AG04449 (cell line): ENCODE results near the gene ATRAID.

Experiments
- CTCF ChIA-PET: fragments of 350-600 bp; formaldehyde crosslinking; extraction: SDS; loops from one replicate; lab custom pipeline; 2021; ENCODE audit warnings: antibody characterized with exemption; lab: Yijun Ruan, JAX
- POLR2A ChIA-PET: fragments of 400-600, 350-600 bp; formaldehyde crosslinking; extraction: SDS; loops from one replicate; lab custom pipeline; 2020; ENCODE audit warnings: antibody characterized with exemption, inconsistent platforms; lab: Yijun Ruan, JAX
- DNase-seq: peaks from one replicate; pipeline ENCODE4 v3.0.0-alpha.2; 2010; ENCODE audit warnings: low read depth, low spot score
- H3K4me3 ChIP-seq: 2 replicates; pipeline ENCODE4 v1.5.1; 2011; ENCODE audit warnings: low read depth, mild to moderate bottlenecking, control low read depth, low read length
- CTCF ChIP-seq: IDR thresholded peaks from one replicate; pipeline ENCODE4 v1.5.1; 2011; ENCODE audit warnings: mild to moderate bottlenecking, moderate library complexity, low read length, control low read depth, inconsistent platforms; ENCODE audit not compliant: insufficient read depth; ENCODE audit errors: missing control alignments

ATRAID gene

GRCh38 chr2:27221166-27221565, 9.3 kb downstream of the ATRAID start:
- CTCF ChIA-PET = no interaction called here
- no peak overlapping the region for H3K4me3 ChIP-seq
- POLR2A ChIA-PET = interaction anchor here (0.7 kb wide), 1 partner anchor 14 kb away, joined by 4 read pairs; no protein-coding TSS in a partner anchor
- no peak for DNase-seq
- no peak for TF ChIP-seq CTCF

- ChIA-PET POLR2A (no interaction called here), CTCF (interaction anchor here (1.1 kb wide), 1 partner anchor 125 kb away, joined by 3 read pairs; no protein-coding TSS in a partner anchor)
- TF ChIP-seq CTCF = no peak
- DNase-seq = no peak
- no peak overlapping the region for H3K4me3 ChIP-seq
These were observed 10.6 kb downstream of the ATRAID start for GRCh38 chr2:27222407-27222806.

GRCh38 chr2:27223416-27223815, 11.6 kb downstream of the ATRAID start:
- H3K4me3 ChIP-seq = no peak overlapping the region
- TF ChIP-seq CTCF = no peak
- CTCF ChIA-PET = no interaction called here
- DNase-seq = no peak
- POLR2A ChIA-PET = no interaction called here

- TF ChIP-seq CTCF = no peak
- ChIA-PET POLR2A (no interaction called here), CTCF (interaction anchor here (0.8 to 2.3 kb wide), 3 partner anchors 11 to 126 kb away, joined by 4 to 5 read pairs (median 4); no protein-coding TSS in a partner anchor)
- no peak for DNase-seq
- no peak overlapping the region for H3K4me3 ChIP-seq
These were observed 13.7 kb downstream of the ATRAID start for GRCh38 chr2:27225526-27225925.

- TF ChIP-seq CTCF = no peak
- no peak for DNase-seq
- POLR2A ChIA-PET = no interaction called here
- CTCF ChIA-PET = no interaction called here
- no peak overlapping the region for H3K4me3 ChIP-seq
These were observed 15.7 kb downstream of the ATRAID start for GRCh38 chr2:27227501-27227900.

GRCh38 chr2:27231921-27232320, 20.1 kb downstream of the ATRAID start:
- no peak for TF ChIP-seq CTCF
- no peak for DNase-seq
- ChIA-PET CTCF (interaction anchor here (1.1 to 5.7 kb wide), 4 partner anchors 33 to 133 kb away, joined by 3 to 20 read pairs (median 8); no protein-coding TSS in a partner anchor), POLR2A (interaction anchor here (1.0 to 1.4 kb wide), 3 partner anchors 10 to 19 kb away, joined by 3 read pairs; no protein-coding TSS in a partner anchor)
- H3K4me3 ChIP-seq = no peak overlapping the region
